Measurements from ENCODE around the gene FETUB.

GRCh38 chr3:186639778-186640472, at the start of gene FETUB:
- TF ChIP-seq CTCF (IDR thresholded peaks at IDR 0.05 in 4 of 5, conservative IDR thresholded peaks at IDR 0.05 in 1 of 5) (no peak), POLR2A (IDR thresholded peaks at IDR 0.05) (no peak)
